ENCODE measurements around the gene TUBA3E. TPM values are rescaled to one million over a fixed set of nuclear protein-coding genes. Genes with fewer than 3 reads are reported as not detected.

The TUBA3E gene
- not detected in 2 replicates for total RNA-seq

GRCh38 chr2:130198343-130198742, at the start of gene TUBA3E:
Gene TUBA3E, minus strand, starts transcription at chr2:130198439. Its CDS starts 79 bp downstream, at chr2:130198360.

DNA sequence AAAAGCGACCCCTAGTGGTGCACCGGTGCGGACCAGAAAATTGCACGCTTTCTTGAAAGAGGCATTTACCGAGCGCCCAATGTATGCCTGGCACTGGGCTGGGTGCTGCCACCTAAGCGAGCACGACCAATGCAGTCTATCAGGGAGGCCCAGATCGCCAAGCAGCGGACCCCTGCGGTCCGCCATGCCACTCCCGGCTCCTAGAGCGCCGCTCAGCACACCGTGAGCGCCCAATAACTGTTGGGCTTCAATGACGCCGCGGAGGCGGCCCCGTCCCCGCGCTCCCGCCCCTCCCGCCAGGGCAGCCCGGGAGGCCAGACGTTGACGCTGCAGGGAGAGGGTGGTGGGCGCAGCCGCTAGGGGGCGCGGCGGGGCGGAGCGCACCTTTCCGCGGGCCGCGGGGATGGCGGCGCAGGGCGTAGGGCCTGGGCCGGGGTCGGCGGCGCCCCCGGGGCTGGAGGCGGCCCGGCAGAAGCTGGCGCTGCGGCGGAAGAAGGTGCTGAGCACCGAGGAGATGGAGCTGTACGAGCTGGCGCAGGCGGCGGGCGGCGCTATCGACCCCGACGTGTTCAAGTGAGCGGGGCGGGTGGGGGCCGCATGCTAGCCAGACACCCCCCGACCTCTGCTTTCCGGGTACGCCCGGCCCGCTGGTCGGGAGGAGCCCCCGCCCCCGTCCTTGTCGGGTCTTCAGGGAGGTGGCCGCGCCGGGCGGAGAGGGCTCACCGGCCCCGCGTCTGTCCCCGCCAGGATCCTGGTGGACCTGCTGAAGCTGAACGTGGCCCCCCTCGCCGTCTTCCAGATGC, 16.2 kb downstream of the TUBA3E start, which contains the start of gene MZT2B:
MZT2B (plus strand) TSS at position 383 of the 803 bp plus-strand sequence; CDS start at position 404, 21 bp downstream.

GRCh38 chr2:130181325-130181879, 16.8 kb downstream of the TUBA3E start, which contains the start of gene SMPD4:
Gene SMPD4, minus strand, starts transcription at chr2:130181602. Its CDS starts 5,010 bp downstream, at chr2:130176592.

GRCh38 chr2:130145006-130145414, 53.2 kb downstream of the TUBA3E start, which contains the start of gene CCDC74B:
Gene CCDC74B, minus strand, starts transcription at chr2:130145112. Its CDS starts 116 bp downstream, at chr2:130144996.

Other genes starting within 250 kb of the TUBA3E start
- not detected in 2 replicates for gene RAB6C, start 218.8 kb downstream of the TUBA3E start, total RNA-seq
- under 0.01 TPM in 1 of 2 replicates, not detected in the other for gene POTEF, start 69.2 kb downstream of the TUBA3E start, total RNA-seq
- gene CCDC74B, start 53.3 kb downstream of the TUBA3E start, total RNA-seq: 0.65 and 2.7 TPM in 2 replicates
- 10.9 and 13.6 TPM in 2 replicates for gene SMPD4, start 16.8 kb downstream of the TUBA3E start, total RNA-seq
- gene MZT2B, start 16.2 kb downstream of the TUBA3E start, total RNA-seq: 102 and 233 TPM in 2 replicates
- 91.5 and 112 TPM in 2 replicates for gene IMP4, start 144.5 kb upstream of the TUBA3E start, total RNA-seq
- 13.3 and 19.3 TPM in 2 replicates for gene PTPN18, start 157.6 kb upstream of the TUBA3E start, total RNA-seq